K562 (cell line): Measurements from ENCODE around the gene FOXL3. TPM values are rescaled to one million over a fixed set of nuclear protein-coding genes. Genes with fewer than 3 reads are reported as not detected.

Source experiments
- CBX1 ChIP-seq: sonication (generic); IDR thresholded peaks from 2 replicates; pipeline ENCODE4 v1.6.1; 2016; ENCODE audit warnings: antibody characterized with exemption, low read depth, mild to moderate bottlenecking
- CHCHD3 ChIP-seq: fragments of 250-450 bp; sonication (Bioruptor Pico); IDR thresholded peaks from 2 replicates; pipeline ENCODE4 v2.1.2; 2022; ENCODE audit warnings: mild to moderate bottlenecking
- DDX20 ChIP-seq: fragments of 450-650 bp; IDR thresholded peaks from 2 replicates; pipeline ENCODE4 v1.6.1; 2016; ENCODE audit warnings: missing genetic modification characterization, low read depth, mild to moderate bottlenecking, missing compliant biosample characterization, moderate library complexity
- NELFE ChIP-seq: IDR thresholded peaks from 2 replicates; pipeline ENCODE4 v1.6.1; 2011; ENCODE audit warnings: mild to moderate bottlenecking; ENCODE audit not compliant: insufficient read depth, insufficient read length
- TAF7 ChIP-seq: fragments of 450-650 bp; IDR thresholded peaks from 2 replicates; pipeline ENCODE4 v1.6.1; 2016; ENCODE audit warnings: missing genetic modification characterization, missing compliant biosample characterization
- U2AF2 ChIP-seq: fragments of 200-400 bp; formaldehyde crosslinking; optimal IDR thresholded peaks from 2 replicates; pipeline ENCODE3; 2017; ENCODE audit warnings: low read depth, mild to moderate bottlenecking, low read length
- ZNF3 ChIP-seq: fragments of 250-450 bp; sonication (Bioruptor Pico); IDR thresholded peaks from 2 replicates; pipeline ENCODE4 v1.5.0; 2021; ENCODE audit warnings: mild to moderate bottlenecking, moderate library complexity
- ZSCAN32 ChIP-seq: fragments of 450-650 bp; formaldehyde crosslinking; IDR thresholded peaks from 2 replicates; pipeline ENCODE4 v1.4.0; 2020; ENCODE audit warnings: mild to moderate bottlenecking, moderate library complexity
- polyA plus RNA-seq, 8 experiments: library from polyadenylated mRNA; depleted of rRNA in 4 of 8; stranded (reverse) in 5 of 8; unstranded in 3 of 8; fragments of >200 nt; fragmentation: Nextera tagmentation in 2 of 8; fragmentation: Illumina TruSeq in 1 of 8; extraction: Ambion mirVana in 2 of 8; extraction: Trizol in 1 of 8; gene quantifications; 2 replicates each; pipeline versions ENCODE4 v1.2.1 to v1.2.3, GENCODE V29; 2011 to 2014; ENCODE audit warnings: inconsistent platforms in 1 of 8, missing spikeins in 1 of 8
- total RNA-seq, 7 experiments: library from RNA; depleted of rRNA in 6 of 7; stranded (reverse); fragments of >200 nt in 6 of 7; fragmentation: Illumina TruSeq in 2 of 7; extraction: Trizol in 2 of 7; gene quantifications; 2 replicates each; pipeline versions ENCODE4 v1.2.1 to v1.2.3, GENCODE V29; 2011 to 2021; ENCODE audit warnings: low replicate concordance in 1 of 7
- TF ChIP-seq, protein P1 (sequence below): fragments of 450-650 bp; conservative IDR thresholded peaks from 2 replicates; pipeline ENCODE4 v1.6.1; 2016; ENCODE audit warnings: missing genetic modification characterization, low read depth, mild to moderate bottlenecking, missing compliant biosample characterization, moderate library complexity
- TF ChIP-seq, protein P2 (sequence below): sonication (generic); formaldehyde crosslinking; IDR thresholded peaks from 2 replicates; pipeline ENCODE4 v1.8.0; 2022; ENCODE audit warnings: mild to moderate bottlenecking, missing genetic modification reagents

Gene FOXL3
- total and polyA plus RNA-seq, 9 of the 15 experiments (the other 6 are each of a cell fraction or from before 2014, with no cell fraction given): not detected

DNA sequence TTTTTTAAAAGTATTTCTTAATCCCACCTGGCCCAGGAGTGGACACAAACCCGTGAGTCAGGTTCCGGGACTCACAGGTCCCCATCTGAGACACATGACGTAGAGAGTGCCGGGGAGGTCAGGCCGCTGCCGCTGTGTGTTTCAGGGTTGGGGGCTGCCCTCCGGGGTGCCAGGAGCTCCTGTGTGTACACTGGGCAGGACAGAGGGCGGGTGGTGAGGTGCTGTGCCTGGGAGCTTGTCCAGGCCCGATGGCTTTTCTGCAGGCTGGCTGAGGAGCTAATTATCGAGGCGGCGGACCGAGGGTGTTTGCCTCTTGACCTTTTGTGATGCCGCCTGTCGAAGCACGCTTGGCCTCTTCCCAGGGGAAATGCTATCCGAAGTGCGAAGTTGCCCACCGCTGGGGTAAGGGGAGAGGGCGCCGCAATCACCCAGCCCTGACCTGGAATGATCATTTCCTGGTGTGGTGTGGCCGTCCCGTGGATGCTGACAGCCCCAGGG lies 42.1 kb downstream of the FOXL3 start (continued):
- TF ChIP-seq, protein P1, sequence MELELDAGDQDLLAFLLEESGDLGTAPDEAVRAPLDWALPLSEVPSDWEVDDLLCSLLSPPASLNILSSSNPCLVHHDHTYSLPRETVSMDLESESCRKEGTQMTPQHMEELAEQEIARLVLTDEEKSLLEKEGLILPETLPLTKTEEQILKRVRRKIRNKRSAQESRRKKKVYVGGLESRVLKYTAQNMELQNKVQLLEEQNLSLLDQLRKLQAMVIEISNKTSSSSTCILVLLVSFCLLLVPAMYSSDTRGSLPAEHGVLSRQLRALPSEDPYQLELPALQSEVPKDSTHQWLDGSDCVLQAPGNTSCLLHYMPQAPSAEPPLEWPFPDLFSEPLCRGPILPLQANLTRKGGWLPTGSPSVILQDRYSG (tag): no peak
- TF ChIP-seq, protein P2, sequence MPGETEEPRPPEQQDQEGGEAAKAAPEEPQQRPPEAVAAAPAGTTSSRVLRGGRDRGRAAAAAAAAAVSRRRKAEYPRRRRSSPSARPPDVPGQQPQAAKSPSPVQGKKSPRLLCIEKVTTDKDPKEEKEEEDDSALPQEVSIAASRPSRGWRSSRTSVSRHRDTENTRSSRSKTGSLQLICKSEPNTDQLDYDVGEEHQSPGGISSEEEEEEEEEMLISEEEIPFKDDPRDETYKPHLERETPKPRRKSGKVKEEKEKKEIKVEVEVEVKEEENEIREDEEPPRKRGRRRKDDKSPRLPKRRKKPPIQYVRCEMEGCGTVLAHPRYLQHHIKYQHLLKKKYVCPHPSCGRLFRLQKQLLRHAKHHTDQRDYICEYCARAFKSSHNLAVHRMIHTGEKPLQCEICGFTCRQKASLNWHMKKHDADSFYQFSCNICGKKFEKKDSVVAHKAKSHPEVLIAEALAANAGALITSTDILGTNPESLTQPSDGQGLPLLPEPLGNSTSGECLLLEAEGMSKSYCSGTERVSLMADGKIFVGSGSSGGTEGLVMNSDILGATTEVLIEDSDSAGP (CRISPR knock-in tag): no peak
- no peak for TF ChIP-seq U2AF2
- no peak for TF ChIP-seq ZSCAN32 (CRISPR knock-in tag)
- TF ChIP-seq DDX20: no peak
- TF ChIP-seq ZNF3: no peak
- TF ChIP-seq CHCHD3 (CRISPR knock-in tag): no peak
- TF ChIP-seq CBX1: no peak
- no peak for TF ChIP-seq TAF7
- TF ChIP-seq NELFE: no peak
